ENCODE measurements around the gene KRTAP10-5.

The KRTAP10-5 gene

GRCh38 chr21:44549525-44550211 is 30.7 kb downstream of the KRTAP10-5 start:
- no peak for DNase-seq (ENCODE audit: low spot score)

GRCh38 chr21:44548922-44549321 is 31.5 kb downstream of the KRTAP10-5 start:
- DNase-seq (ENCODE audit: low spot score) = no peak

- no peak for DNase-seq (ENCODE audit: low spot score)
These were observed 32.0 kb downstream of the KRTAP10-5 start for GRCh38 chr21:44548381-44548780.

GRCh38 chr21:44547656-44548331 is 32.6 kb downstream of the KRTAP10-5 start:
- no peak for DNase-seq (ENCODE audit: low spot score)

- DNase-seq (ENCODE audit: low spot score) = no peak
These were observed 35.8 kb downstream of the KRTAP10-5 start for GRCh38 chr21:44544566-44544965.

- no peak for DNase-seq (ENCODE audit: low spot score)
These were observed 37.7 kb downstream of the KRTAP10-5 start for GRCh38 chr21:44542716-44543115.

- DNase-seq (ENCODE audit: low spot score) = no peak
These were observed 39.6 kb downstream of the KRTAP10-5 start for GRCh38 chr21:44540741-44541288.

- DNase-seq (ENCODE audit: low spot score) = no peak
These were observed 40.3 kb downstream of the KRTAP10-5 start, which contains the start of gene KRTAP10-1 for GRCh38 chr21:44539991-44540666. Gene KRTAP10-1 (minus strand): TSS chr21:44540195. CDS start chr21:44540150, 45 bp downstream.

GRCh38 chr21:44539046-44539445 is 41.4 kb downstream of the KRTAP10-5 start:
- DNase-seq (ENCODE audit: low spot score) = no peak

- DNase-seq (ENCODE audit: low spot score) = no peak
These were observed 42.2 kb downstream of the KRTAP10-5 start for GRCh38 chr21:44537930-44538911.

- no peak for DNase-seq (ENCODE audit: low spot score)
These were observed 44.4 kb downstream of the KRTAP10-5 start for GRCh38 chr21:44535963-44536362.

- DNase-seq (ENCODE audit: low spot score) = no peak
These were observed 45.7 kb downstream of the KRTAP10-5 start for GRCh38 chr21:44534688-44535087.

GRCh38 chr21:44533891-44534627 is 46.3 kb downstream of the KRTAP10-5 start:
- no peak for DNase-seq (ENCODE audit: low spot score)

- DNase-seq (ENCODE audit: low spot score) = no peak
These were observed 47.1 kb downstream of the KRTAP10-5 start for GRCh38 chr21:44533121-44533890.

GRCh38 chr21:44532712-44533111 is 47.7 kb downstream of the KRTAP10-5 start:
- DNase-seq (ENCODE audit: low spot score) = no peak

GRCh38 chr21:44531606-44532564 is 48.5 kb downstream of the KRTAP10-5 start:
- DNase-seq (ENCODE audit: low spot score) = no peak

- no peak for DNase-seq (ENCODE audit: low spot score)
These were observed 49.4 kb downstream of the KRTAP10-5 start for GRCh38 chr21:44530903-44531605.

GRCh38 chr21:44530221-44530902 is 50.0 kb downstream of the KRTAP10-5 start:
- DNase-seq (ENCODE audit: low spot score) = no peak

All from GM03348 (cell line).